Measurements from ENCODE around the gene SLC47A2.

SLC47A2 gene

GRCh38 chr17:19664136-19664820, 52.1 kb downstream of the SLC47A2 start:
- DNase-seq (ENCODE audit: low read depth): no peak

GRCh38 chr17:19663097-19663496, 53.3 kb downstream of the SLC47A2 start:
- no peak for DNase-seq (ENCODE audit: low read depth)

DNA sequence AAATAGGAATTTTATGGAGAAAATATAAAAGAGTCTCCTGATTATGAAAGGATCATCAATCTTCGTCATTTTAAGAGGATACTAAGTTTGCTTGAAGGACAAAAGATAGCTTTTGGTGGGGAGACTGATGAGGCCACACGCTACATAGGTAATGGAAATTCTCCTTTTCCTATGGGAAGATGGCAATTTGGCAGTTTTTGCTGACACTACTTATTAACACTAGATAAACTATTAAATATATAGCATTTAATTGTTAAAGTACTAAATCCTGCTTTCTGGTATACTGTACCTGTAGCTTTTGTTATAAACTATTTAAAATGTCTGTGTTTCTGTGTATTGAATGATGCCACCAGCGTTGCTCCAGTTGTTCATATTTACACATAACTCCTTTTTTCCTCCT, 55.3 kb downstream of the SLC47A2 start:
- no peak for DNase-seq (ENCODE audit: low read depth)

DNA sequence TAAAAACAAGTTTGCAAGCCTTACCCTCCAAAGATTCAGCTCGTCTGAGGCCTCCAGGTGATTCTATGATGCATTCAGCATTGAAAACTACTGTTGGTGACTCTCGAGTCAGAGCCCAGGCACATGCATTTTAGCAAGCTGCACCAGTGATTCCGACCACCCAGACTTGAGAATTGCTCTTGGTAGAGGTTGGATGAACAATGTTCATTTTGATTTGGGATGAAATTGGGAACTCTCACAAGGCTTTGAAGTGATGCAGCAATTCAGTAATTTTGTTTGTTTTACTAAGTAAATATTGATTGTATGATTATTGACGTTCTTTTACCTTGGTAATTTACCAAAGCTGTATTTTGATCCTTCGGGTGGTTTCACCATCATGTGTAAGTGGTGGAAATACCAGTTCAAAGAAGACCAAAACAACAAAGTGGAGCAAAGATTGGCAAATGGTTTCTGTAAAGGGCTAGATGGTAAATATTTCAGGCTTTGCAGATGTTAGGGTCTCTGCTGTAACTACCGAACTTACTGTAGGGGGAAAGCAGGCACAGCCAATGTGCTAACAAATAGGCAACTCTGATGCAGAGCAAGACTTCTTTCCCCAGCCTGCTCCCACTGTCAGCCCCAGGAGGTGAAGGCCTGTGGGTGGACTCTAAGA, 56.0 kb downstream of the SLC47A2 start:
- DNase-seq (ENCODE audit: low read depth): no peak

- DNase-seq (ENCODE audit: low read depth): no peak
Observed at GRCh38 chr17:19659366-19660177, 56.8 kb downstream of the SLC47A2 start.

GRCh38 chr17:19656851-19657581, 59.4 kb downstream of the SLC47A2 start:
- no peak for DNase-seq (ENCODE audit: low read depth)

DNA sequence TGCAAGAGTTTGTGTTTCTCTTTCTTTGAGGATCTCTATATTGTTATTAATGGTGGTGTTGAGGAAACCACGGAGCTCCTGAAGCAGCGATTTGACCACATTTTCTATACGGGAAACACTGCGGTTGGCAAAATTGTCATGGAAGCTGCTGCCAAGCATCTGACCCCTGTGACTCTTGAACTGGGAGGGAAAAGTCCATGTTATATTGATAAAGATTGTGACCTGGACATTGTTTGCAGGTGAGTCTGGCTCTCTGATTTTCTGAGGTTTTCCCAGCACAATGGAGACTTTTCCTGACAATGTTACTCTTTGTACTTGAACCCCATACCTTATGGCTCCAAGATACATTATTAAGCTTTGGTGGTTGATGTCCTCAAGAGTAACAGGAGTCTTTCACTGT, 60.0 kb downstream of the SLC47A2 start:
- DNase-seq (ENCODE audit: low read depth): no peak

DNA sequence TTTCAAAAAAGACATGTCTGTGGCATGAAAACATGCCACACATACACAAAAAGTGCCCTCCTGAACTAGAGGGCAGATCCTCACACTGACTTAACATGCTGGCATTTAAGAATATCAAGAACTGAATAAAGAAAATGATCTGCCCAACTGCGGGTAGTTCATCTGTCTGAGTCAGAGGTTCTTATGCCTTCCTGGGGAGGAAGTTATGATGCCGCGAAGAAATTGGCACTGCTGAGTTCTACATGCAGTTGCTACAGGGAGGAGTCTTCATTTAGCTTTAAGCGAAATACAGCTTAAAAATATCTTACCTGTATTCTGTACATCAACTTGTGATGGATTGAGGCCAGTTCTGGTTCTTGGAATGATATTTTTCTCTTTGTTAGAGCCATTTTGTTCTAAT, 61.5 kb downstream of the SLC47A2 start:
- no peak for DNase-seq (ENCODE audit: low read depth)

GRCh38 chr17:19654342-19654886, 62.0 kb downstream of the SLC47A2 start:
- no peak for DNase-seq (ENCODE audit: low read depth)

DNA sequence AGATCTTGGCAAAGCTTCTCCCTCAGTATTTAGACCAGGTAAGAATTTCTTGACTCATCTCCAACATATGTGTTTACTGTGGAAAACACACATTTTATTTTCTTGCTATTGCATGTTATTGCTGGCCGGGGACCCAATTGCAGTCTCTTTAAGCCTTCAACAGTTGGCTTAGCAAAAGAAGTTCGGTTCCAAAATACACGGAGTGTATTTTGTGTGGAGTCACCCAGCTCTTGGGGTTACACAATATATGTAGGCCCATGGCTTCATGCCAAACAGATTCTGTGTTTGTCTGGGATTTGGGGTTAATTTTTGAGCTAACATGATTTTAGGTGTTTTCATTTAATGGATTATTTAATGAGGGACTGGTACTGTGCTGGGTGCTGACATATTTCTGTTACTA, 63.8 kb downstream of the SLC47A2 start:
- DNase-seq (ENCODE audit: low read depth): no peak

DNA sequence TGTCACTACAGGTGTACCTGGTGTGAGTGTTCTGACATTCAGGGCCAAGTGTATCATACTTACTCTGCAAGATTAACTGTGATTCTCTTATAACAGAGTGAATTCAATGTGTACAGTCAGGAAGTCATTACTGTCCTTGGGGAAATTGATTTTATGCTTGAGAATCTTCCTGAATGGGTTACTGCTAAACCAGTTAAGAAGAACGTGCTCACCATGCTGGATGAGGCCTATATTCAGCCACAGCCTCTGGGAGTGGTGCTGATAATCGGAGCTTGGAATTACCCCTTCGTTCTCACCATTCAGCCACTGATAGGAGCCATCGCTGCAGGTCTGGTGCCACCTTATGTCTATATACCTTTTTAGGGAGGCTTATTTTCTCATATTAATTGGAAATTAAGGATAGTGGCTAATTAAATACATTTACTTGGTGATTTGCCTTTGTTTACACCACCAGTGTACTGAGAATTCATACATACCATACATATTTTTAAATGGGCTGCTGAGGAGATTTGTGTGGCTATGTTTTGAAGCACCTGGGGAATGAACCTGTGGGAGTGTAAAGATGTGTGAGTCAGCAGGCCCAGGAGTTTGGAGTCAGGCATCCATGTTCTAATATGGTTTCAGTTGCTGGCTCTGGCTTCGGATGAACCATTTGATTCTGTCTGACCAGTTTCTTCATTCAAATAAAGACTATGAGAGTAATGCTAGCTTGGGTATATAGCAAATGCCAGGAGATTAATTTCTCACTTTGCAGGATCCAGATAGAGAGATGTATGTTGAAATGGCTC, 64.7 kb downstream of the SLC47A2 start:
- no peak for DNase-seq (ENCODE audit: low read depth)

GRCh38 chr17:19650826-19651225, 65.6 kb downstream of the SLC47A2 start:
- peak; percentile 72 for DNase-seq (ENCODE audit: low read depth)

DNA sequence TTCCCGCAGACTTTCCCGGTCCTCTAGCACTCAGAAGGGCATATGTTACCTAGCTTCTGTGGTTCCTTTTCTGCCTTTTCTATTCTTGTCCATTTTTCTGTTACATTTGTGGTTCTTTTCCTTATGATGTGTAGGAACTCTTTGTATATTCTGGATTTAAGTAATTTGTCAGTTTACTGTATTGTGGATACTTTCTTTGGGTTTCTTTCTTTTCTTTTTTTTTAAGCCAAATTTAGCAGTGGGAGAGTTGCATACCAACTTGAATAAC, 67.2 kb downstream of the SLC47A2 start:
- DNase-seq (ENCODE audit: low read depth): no peak

- peak; percentile 93 for DNase-seq (ENCODE audit: low read depth)
Observed at GRCh38 chr17:19648475-19649273, 67.7 kb downstream of the SLC47A2 start, which contains the start of gene ALDH3A2. ALDH3A2 (plus strand) TSS chr17:19648751; CDS start chr17:19648972, 221 bp downstream.

DNA sequence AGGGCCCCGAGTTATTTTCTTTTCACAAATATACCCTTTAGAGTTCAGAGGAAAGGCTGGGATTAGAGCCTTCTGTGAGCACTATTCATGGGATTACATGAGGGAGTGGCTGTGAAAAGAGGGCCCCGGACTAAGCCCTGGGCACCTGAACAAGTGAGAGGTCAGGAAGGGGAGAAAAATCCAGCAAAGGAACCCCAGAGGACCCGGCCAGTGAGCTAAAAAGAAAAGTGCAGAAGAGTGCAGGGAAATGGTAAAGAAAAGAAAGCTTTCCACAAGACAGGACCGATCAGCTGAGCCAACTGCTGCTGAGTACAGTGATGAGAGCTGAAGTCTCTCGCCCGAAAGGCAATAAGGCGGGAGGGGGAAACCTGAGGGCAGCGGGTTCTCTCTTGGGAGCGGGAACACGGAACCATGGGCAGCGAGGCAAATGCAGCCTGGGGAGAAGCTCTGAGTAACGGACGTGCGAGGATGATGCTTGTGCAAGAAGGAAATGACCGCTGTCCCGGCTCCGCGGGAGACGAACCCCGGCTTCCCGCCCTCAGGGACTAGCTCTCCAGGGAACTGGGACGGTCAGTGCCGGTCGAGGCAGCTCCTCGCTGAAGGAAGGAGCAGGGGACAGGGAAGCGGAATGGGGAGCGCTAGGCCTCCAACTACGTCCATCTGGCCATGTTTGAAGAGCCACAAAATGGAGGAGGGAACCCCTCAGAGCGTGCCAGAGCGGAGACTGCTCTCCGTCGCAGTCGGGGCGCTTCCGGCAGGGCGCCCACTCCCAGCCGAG, 68.5 kb downstream of the SLC47A2 start:
- peak; percentile 82 for DNase-seq (ENCODE audit: low read depth)

- DNase-seq (ENCODE audit: low read depth): peak; percentile 39
Observed at GRCh38 chr17:19646788-19647696, 69.3 kb downstream of the SLC47A2 start.

DNA sequence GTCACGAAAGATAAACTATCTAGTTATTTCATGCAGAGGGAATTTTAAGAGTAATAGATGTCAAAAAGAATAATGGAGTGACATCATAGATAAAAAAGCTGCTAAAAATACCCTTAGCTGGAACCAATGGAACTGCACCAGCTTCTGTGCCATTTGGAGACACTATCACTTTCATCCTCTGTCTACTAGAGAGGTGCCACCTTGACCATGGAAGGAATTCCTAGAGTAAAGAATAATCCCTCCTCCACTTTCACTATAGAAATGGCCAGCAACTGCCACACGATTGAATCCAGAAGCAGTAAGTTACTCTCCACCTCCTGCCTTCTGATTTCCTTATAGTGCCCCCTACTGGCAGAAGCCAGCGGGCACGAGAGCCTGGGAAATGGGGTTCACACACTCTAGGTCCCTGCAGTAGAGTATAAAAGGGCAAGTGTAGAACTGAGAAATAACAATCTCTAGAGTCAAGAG, 70.6 kb downstream of the SLC47A2 start:
- peak; percentile 7 for DNase-seq (ENCODE audit: low read depth)

- DNase-seq (ENCODE audit: low read depth): no peak
Observed at GRCh38 chr17:19644493-19645210, 71.7 kb downstream of the SLC47A2 start.

Data from EH (cell line).